ENCODE data around the gene WDR64. TPM values are rescaled to one million over a fixed set of nuclear protein-coding genes. Genes with fewer than 3 reads are reported as not detected.

The WDR64 gene
- total and polyA plus RNA-seq, 8 donors = 0.17 to 0.33 (median 0.28) TPM; not detected in 3

- H3K27ac ChIP-seq = peak within 1 kb of the TSS; percentile 99
- intact Hi-C loops (cut with DNase I) = no loop called here
- peak; percentile 93 to 96 (median 94) for DNase-seq
- peaks cover 8 to 15% of the 10 kb centered on the region in 2 donors for H3K4me1 ChIP-seq
- peak; percentile 99 for ATAC-seq
- H3K36me3 ChIP-seq = no peaks in the 10 kb centered on the region
- H3K27me3 ChIP-seq = no peaks in the 10 kb centered on the region
- peak within 1 kb of the TSS; percentile 51 to 74 for H3K4me3 ChIP-seq
- peak in 1 of 2 donors; percentile 24 for TF ChIP-seq CTCF (IDR thresholded peaks at IDR 0.05)
- no peaks in the 10 kb centered on the region for H3K9me3 ChIP-seq
Observed at GRCh38 chr1:241847796-241848685, 196.0 kb downstream of the WDR64 start, which contains the start of gene EXO1. Gene EXO1, plus strand, starts transcription at chr1:241848204. Its CDS starts 2,222 bp downstream, at chr1:241850426.

DNA sequence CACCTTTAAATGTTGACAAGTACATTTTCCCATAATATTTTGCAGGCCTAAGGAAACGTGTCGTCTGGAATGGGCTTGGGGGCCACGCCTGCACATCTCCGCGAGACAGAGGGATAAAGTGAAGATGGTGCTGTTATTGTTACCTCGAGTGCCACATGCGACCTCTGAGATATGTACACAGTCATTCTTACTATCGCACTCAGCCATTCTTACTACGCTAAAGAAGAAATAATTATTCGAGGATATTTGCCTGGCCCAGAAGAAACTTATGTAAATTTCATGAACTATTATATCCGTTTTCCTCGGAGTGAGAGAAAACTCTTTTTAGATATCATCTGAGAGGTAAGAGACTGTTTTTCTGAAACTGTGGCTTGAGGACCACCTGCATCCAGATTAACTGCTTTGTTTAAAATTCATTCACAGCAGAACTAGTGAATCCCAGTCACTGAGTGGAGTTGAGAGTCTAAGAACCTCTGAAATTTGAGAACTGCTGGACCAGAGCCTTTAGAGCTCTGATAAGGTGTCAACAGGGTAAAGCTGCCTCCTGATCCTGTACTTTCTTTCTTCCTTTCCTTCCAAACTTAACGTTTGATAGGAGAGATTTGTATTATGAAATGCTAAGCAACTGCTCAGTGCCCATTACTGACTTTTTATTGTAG lies 196.7 kb downstream of the WDR64 start:
- Histone ChIP-seq H3K4me1 (peaks cover 8 to 15% of the 10 kb centered on the region in 2 donors), H3K9me3 (no peaks in the 10 kb centered on the region), H3K27me3 (no peaks in the 10 kb centered on the region), H3K36me3 (no peaks in the 10 kb centered on the region), H3K27ac (no peak overlapping the region), H3K4me3 (peak overlapping the region in 1 of 2 donors; percentile 74)
- no peak for ATAC-seq
- no peak for TF ChIP-seq CTCF (IDR thresholded peaks at IDR 0.05)
- no peak for DNase-seq
- intact Hi-C loops (cut with DNase I) = no loop called here

DNA sequence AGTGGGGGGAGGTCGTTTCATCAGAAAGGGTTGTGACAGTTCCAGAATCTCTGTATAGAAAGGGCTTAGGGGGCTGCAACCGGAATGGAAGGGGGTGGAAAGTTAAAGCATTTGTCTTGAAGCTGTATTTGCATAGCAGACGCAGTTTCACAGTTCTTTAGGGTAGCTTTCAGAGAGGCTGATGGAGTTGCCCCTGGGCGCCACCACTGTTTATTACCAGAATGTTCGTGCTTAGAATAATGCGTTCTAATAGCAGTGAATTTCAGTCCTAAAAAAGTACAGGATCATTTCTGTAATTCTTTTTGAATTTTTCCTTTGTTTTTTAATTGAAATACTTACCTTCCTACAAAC lies 197.2 kb downstream of the WDR64 start:
- DNase-seq (no peak), ATAC-seq (no peak)
- intact Hi-C loops (cut with DNase I) = no loop called here
- no peak overlapping the region for H3K27ac ChIP-seq
- no peaks in the 10 kb centered on the region for H3K36me3 ChIP-seq
- no peak for TF ChIP-seq CTCF (IDR thresholded peaks at IDR 0.05)
- no peak overlapping the region for H3K4me3 ChIP-seq
- H3K27me3 ChIP-seq = no peaks in the 10 kb centered on the region
- H3K9me3 ChIP-seq = no peaks in the 10 kb centered on the region
- H3K4me1 ChIP-seq = peaks cover 8 to 15% of the 10 kb centered on the region in 2 donors

Other genes starting within 250 kb of the WDR64 start
- gene FH, start 132.5 kb upstream of the WDR64 start, total RNA-seq = 10 to 100 TPM; 49.8 to 60.1 TPM
- gene FH, start 132.5 kb upstream of the WDR64 start, polyA plus RNA-seq (ENCODE audit: insufficient read length in 6 of 6) = 10 to 100 TPM; 54.5 to 60.6 (median 56.8) TPM
- 10 to 100 TPM in 1 of 2 donors, 1 to 10 TPM in 1; 5.9 to 10.7 TPM for gene KMO, start 119.9 kb upstream of the WDR64 start, total RNA-seq
- gene KMO, start 119.9 kb upstream of the WDR64 start, polyA plus RNA-seq (ENCODE audit: insufficient read length in 6 of 6) = under 1 TPM; 0.17 to 0.54 (median 0.38) TPM
- gene CHML, start 11.9 kb upstream of the WDR64 start, total RNA-seq = 10 to 100 TPM in 1 of 2 donors, 1 to 10 TPM in 1; 9.8 to 13.5 TPM
- 10 to 100 TPM; 18.5 to 27.6 (median 22.7) TPM for gene CHML, start 11.9 kb upstream of the WDR64 start, polyA plus RNA-seq (ENCODE audit: insufficient read length in 6 of 6)
- gene OPN3, start 11.9 kb upstream of the WDR64 start, total RNA-seq = 10 to 100 TPM; 16.9 to 27.3 TPM
- 10 to 100 TPM; 18.4 to 28.4 (median 23.4) TPM for gene OPN3, start 11.9 kb upstream of the WDR64 start, polyA plus RNA-seq (ENCODE audit: insufficient read length in 6 of 6)
- 1 to 10 TPM; 4.0 to 5.6 TPM for gene EXO1, start 195.9 kb downstream of the WDR64 start, total RNA-seq
- 10 to 100 TPM in 4 of 6 donors, 1 to 10 TPM in 2; 9.2 to 16.2 (median 13.4) TPM for gene EXO1, start 195.9 kb downstream of the WDR64 start, polyA plus RNA-seq (ENCODE audit: insufficient read length in 6 of 6)